OCI-LY1 (cell line): Measurements from ENCODE around the gene BICRAL.
A peak's percentile ranks its signal among the peaks of the same experiment; 100 is the strongest.

ENCODE experiments used
- EZH2 ChIP-seq: fragments of 200-600 bp; sonication (generic), shearing (Covaris generic); IDR thresholded peaks from 2 replicates; pipeline ENCODE4 v1.8.0; 2017; ENCODE audit warnings: borderline replicate concordance, mixed run types, mild to moderate bottlenecking, antibody characterized with exemption, low read length, moderate library complexity, mixed read lengths
- TF ChIP-seq, protein P1 (sequence below): fragments of 200-600 bp; sonication (generic), shearing (Covaris generic); IDR thresholded peaks from 2 replicates; pipeline ENCODE4 v1.5.1; 2017; ENCODE audit warnings: mild to moderate bottlenecking, antibody characterized with exemption, low read length, moderate library complexity, mixed read lengths

DNA sequence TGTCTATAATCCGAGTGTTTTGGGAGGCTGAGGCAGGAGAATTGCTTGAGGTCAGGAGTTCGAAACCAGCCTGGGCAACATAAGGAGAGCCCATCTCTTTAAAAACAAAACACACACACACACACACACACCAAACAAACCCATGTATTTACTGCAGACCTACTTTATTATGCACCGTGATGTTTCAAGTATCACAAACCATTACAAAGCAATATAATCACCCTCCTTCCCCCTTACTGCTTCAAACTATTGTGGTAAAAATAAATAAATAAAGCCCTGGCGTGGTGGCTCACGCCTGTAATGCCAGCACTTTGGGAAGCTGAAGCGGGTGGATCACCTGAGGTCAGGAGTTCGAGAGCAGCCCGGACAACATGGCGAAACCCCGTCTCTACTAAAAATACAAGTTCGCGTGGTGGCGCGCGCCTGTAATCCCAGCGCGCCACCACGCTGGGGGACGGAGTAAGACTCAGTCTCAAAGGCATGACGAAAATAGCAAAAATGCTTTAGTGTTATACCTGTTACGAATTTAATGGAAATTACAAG, 37.4 kb upstream of the BICRAL start:
- TF ChIP-seq, protein P1, sequence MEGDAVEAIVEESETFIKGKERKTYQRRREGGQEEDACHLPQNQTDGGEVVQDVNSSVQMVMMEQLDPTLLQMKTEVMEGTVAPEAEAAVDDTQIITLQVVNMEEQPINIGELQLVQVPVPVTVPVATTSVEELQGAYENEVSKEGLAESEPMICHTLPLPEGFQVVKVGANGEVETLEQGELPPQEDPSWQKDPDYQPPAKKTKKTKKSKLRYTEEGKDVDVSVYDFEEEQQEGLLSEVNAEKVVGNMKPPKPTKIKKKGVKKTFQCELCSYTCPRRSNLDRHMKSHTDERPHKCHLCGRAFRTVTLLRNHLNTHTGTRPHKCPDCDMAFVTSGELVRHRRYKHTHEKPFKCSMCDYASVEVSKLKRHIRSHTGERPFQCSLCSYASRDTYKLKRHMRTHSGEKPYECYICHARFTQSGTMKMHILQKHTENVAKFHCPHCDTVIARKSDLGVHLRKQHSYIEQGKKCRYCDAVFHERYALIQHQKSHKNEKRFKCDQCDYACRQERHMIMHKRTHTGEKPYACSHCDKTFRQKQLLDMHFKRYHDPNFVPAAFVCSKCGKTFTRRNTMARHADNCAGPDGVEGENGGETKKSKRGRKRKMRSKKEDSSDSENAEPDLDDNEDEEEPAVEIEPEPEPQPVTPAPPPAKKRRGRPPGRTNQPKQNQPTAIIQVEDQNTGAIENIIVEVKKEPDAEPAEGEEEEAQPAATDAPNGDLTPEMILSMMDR: peak; percentile 31; the same call in 1 of the 2 replicates
- no peak for TF ChIP-seq EZH2
